Stimulated activated CD4-positive, alpha-beta T cell treated with anti-CD3 and anti-CD28 coated beads, TNF-alpha, amount 100 ng/mL, for 48 hours (primary cell): ENCODE results near the gene PXYLP1.

Source experiments
- DNase-seq, 3 donors: peaks; one replicate each; pipeline ENCODE4 v3.0.0-alpha.2; 2020; ENCODE audit warnings: low read depth in 3 of 3

PXYLP1 gene

DNA sequence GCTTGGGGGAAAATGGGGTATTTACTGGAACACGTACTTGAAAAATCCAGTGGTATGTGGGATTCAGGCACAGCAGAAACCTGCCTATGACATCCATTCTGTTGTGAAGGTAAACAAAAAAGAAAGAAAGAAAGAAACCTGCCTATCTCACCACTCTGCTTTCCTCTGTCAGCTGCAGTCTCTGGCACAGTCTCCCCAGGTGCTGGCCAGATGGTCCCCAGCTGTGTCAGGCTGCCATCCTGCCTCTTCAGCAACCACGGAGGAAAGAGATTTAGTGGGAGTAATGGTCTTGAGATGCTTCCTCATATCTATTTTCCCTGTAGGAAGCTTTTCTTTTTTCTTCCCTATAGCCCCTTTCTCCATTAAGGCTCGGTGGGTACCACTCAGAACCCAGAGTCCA lies 2.5 kb upstream of the PXYLP1 start:
- DNase-seq = no peak

DNA sequence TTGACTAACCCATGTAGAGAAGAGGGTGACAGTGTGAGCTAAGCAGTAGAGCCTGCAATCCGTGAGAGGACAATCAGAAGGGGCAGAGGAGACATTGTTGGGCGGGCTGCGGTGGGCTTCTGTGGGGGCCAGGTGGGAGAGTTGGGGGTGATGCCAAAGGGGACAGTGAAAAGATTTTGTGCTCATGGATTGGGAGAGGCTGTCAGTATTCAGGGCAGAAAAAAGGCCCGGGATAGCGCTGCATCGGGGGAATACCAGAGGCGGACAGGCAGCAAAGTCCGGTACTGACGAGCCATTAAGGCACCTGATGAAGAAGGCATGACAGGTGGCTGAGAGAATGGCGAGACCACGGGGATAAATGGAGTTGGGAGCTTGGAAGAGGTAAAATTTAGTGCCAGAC lies 1.3 kb upstream of the PXYLP1 start:
- DNase-seq = no peak

DNA sequence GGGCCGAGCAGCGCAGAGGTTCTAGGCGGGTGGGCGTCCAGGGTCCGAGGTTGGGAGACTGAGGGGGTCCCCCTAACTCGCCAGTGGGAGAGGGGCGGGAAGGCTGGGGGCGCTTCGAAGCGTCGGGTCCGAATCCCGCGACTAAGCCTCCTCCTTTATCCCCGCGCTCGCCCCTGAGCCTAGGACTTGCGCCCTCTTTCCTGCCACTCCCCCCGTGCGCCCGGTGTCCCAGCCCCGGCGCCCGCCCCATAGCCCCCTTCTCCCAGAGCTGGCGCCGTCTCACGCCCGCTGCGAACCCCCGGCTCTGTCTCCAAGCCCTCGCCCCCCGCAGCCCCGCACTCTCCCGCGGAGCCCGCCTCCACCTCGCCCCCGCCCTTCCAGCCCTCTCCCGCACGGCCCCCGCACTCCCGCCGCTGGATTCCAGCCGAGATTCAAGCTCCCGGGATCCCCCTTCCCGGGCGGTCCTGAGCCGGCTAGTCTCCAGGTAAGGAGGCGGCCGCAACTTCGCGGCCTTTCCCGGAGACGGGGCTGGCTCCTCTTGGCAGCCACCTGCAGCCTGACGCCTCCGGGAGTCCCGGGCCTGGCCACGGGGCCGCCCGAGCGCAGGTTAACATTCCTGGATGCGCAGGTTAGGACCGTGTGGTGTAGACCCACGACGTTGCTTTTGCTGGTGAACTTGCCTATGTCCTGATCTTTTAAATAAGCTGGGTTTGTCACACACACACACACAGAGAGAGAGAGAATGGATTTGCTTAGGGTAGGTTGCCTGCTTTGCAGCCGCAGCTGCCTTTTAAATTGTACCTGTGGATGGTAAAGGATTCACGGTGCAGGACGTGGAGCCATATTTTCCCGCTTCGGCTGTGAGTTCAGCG lies 563 bp downstream of the PXYLP1 start:
- DNase-seq = no peak

DNA sequence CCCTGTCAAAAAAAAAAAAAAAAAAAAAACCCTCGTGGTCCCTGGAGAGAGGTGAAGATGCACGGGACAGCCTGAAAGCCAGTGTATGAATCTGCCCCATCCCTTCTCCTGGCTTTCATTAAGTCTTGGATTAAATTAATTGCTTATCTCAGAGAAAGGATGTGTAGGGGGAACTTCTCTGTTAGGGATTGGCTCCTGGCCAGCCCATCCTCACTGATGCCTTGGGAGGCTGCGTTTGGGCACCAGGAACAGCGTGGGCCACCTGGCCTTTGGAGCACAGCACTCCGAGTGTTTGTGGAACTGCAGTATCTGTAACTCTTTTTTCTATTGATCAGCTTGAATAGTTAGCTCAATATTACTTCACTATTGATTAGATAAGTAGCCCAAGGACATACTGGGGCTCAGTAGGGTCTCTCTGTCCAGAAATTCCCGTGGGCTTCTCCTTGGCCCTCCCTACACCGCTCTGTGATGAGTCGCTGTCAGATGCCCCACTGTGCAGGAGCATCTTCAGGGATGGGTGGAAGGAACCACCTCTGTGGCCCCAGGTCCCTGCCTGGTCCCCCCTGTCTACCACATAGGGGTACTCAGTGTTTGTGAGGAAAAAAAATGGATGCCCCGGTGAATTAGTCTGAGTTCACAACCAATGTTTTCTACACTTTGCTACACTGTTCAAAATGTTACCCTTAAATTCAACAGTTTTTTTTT lies 2.0 kb downstream of the PXYLP1 start:
- no peak for DNase-seq

DNA sequence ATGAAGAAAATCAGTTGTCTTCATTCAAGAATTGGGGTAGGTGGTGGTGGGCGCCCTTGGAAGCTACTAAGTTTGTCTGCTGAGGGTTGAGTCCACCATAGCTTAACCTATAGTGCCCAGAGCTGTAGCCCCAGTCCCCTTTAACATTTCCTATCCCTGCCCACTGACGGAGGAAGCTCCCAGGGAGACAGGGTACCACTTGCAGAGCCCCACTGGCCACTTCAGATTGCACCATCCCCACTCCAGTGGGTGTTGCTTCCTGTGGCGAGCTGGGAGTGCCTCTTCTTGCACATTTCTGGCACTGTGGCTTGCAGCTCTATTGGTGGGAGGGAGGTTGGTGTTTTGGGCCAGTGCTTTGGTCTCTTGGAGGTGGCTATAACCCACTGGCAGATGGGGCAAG lies 2.7 kb downstream of the PXYLP1 start:
- DNase-seq = no peak

DNA sequence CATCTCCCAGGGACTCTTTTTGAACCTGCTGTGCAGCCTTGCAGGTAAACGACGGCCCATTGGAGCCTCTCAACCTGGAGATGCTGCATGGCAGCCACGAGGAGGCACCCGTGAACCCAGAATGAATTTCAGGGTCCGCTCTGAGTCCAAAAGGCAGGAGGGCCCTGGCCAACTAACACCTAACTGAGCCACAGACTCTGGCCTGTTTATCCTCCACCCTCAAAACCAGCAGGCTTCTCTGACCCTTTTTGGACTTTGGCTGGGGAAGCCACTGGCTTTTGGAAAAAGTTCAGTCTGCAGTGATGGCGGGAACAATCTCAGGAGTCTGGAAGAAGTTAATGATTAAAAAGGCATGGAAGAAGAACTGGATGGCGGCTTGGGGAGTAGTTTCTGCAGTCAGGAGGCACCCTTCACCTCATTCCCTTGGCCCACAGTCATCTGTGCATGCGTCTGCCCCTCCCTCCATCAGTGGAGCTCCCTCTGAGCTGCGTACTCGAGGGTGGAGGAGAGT lies 4.1 kb downstream of the PXYLP1 start:
- DNase-seq = no peak

DNA sequence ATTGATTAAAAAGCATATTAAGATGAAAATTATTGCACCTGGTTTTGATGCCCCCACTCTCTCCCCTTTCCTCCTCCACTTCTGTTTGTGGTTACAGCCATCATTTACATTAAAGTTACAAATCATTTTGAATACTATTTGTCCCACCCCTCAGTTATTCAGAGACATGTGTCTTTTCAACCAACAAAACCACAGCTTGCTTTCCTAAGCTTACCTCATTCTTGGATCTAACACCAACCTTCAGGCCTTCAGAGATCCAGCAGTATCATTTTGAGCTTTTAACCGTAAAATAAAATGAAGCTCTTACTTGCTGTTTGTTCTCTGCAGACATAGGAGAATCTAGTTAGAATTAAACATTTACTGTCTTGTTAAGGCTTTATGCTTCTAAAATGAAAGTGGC lies 4.7 kb downstream of the PXYLP1 start:
- no peak for DNase-seq

DNA sequence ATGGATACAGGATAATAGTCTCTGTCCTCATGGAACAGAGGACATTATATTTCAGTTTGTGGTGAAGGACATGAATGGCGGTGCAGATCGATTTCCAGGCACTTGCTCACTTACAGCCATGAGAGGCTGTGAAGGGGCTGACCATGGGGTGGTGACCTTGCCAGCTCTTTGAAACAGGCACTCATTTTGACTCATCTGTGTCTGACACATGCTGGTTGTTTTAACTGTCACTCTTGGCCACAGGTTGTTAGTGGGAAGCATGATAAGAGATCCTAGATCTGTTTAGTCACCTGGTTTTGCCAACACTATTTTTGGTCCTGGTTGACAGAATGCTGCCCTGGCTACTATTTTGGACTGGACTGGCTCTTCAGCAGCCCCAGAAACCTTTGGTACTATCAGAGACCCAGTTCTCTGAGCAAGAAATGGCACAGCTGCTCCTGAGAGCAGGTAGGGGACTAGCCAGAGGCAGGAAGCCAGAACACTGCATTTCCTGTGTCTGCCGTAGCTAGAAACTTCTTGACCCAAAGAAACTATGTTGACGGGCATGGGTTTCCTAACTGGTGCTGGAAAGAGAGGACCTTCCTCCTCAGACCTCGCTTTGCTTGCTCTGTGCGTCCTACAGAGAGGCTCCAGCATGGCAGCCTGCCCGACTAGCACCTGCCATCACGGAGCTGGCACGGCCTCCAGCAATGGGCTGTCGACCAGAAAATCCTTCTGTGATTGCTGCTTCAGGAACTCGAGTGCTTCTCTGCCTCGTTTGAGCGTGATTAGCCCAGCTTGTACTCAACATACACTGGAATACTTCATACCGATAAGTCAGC lies 6.3 kb downstream of the PXYLP1 start:
- no peak for DNase-seq

DNA sequence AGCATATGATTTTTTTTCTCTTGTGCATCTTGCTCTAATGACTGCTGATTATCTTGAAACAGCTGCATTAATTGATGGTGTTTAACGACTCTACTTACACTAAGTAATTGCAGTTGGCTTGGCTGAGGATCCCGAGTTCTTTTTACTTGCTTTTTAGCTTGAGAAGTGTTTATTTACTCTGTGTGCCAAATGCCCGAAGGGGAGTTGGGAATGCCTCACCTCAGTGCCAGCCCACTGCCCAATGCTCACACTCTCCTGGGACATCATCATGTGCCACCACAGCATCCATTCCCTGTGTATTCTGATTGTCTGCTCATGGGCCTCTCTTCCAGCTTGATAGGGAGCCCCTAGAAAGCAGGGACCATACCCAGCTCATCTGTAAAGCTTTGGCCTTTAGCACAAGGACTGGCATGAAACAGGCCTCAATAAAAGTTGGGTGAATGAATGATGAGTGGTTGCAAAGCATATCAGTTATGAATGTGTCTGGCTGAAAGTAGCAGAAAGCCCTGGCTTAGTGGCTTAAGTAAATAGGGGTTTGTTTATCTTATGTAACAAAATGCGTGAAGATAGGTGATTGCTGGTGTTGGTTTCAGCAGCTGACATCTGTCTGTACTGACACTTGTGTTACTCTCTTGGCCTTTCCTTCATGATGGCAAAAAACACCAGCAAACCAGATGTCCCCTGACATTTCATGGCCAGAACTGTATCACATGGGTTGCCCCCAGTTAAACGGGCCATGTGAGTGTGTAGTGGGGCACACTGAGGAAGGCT lies 8.1 kb downstream of the PXYLP1 start:
- DNase-seq = no peak

DNA sequence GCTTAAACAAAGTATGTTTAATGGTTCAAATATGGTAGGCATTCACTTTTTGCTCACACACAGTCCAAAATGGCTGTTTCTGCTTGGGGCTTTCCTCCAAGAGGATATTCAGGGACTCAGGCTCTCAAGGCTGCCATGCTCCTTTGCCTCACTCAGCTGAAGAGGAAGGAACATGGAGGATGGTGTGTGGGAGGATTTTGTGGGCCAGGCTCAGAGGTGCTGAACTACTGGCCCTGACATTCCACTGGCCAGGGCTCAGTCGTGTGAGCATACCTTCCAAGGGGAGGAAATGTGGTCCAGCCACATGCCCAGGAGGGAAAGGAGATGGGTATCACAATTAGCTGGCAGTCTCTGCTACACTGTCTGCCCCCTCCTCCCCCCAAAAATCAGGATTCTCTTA lies 8.7 kb downstream of the PXYLP1 start:
- DNase-seq = no peak

DNA sequence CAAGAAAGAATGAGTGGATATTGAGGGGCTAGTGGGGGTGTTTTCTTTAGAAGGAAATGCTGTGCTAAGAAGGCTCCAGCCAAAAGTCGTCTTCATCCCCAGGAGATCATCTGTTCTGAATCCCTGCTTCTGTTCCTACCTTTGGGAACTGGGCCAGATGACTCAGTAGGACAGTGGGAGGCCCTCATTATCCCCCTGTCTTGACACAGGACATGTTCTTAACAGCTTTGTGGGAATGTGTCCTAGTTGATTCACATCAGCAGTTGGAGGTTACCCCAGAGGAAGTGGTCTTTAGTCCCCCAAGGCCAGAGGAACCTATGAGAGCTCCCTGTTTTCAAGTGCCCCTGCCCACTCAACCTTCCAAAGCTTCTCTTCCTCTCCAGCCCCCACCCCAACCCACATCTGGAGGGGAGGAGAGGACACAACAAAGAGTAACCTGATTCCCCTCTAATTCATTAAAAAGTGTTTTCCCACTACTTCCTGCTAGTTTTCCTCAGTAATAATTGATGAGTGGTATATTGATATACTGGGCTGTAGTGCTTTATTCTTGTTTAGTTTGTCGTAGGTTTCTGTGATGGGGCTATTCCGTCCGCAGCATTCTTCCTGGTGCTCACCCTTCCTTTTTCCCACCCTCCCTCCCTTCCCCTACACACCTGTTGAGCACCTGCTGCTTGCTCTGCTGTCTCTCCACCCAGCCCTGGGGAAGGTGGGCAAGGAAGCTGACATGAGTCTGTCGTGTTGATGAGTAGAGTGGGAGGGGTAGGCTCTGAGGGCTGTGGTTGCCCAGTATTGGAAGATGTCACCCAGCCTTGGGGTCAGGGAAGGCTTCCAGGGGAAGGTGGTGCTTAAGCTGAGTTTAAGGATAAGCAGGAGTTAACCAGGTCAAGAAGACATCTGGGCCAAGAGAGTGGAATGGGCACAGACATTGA lies 9.3 kb downstream of the PXYLP1 start:
- no peak for DNase-seq

DNA sequence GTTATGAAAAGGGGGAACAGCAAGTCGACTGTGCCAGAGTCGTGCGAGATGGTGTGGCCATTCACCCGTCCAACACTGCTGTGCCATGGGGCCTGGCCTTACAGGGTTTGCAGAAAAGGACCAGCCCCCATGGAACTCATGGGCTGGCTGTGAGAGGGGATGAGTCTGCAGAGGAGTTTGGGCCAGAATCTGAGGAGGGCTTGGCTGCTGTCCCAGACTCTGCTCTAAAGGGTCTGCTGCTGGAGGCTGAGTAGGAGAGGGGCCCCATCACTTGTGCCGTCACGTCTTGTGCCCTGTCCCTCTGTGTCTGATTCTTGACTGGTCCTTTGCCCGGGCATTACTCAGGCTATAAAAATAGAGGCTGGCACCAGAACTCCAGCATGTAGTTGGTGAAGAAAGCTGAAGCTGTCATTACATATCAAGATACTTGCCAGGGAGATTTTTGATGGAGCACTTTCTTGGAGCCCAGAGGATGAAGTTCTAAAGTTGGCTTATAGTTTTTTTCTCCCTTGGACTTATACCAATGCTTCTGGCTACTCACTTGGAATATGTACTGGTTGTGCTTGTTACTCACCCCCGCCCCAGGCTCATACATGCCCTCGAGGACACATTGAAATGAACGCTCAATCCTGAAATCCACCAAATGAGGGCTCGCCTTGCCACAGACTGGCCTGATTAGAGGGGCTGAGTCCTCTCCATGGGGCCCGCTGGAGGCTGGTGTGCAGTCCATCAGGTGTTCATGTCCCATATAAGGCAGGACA lies 10.2 kb downstream of the PXYLP1 start:
- no peak for DNase-seq

DNA sequence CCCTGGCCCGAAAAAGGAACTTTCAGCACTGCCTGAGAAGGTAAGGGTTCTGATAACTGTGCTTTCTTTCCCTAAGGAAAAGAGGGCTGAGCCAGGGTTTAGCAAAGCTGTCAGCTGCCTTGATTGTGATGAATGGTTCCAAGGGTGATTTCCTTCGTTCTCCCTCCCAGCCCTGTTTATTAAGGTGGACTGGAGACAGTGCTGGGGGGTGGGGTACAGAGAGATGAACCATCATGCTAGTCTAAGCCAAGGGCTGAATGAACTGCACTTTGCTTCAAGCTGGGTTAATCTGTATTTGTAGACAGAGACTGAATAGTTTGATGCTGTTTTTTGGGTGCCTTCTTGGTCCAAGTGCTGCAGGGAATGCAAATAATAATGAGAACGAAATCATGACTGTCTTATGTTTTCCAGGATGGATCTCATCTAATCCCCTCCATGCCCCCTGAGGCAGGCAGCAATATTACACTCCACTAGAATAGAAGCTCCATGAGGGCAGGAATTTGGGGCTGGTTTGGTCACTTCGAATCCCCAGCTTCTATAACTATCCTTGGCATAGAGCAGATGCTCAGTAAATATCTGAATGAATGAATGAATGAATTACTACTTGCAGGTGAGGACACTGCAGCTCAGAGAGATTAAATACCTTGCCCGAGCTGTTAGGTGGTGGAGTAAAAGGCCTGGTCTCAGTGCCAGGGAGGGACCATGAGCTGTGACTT lies 10.9 kb downstream of the PXYLP1 start:
- DNase-seq = no peak

DNA sequence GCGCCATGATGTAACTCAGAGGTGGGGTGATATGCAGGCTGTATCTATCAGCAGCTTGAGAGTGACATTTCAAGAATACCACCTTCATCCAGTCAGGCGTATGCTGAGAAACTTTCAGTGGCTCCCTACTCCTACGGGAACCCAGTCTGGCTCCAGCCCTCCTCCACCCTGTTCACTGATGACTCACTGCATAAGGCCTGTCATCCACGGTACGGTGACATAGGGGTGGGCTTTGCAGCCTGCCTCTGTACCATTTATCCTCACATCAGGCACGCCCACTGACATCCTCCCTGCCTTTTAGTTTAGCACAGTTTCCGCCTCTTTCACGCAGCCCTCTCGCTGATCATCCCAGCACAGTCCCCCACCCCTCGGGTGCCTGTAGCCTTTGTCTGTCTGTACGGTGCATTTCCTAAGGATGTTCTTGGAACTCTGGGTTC lies 11.7 kb downstream of the PXYLP1 start:
- DNase-seq = peak in 2 of 3 donors; percentile 57 to 62

DNA sequence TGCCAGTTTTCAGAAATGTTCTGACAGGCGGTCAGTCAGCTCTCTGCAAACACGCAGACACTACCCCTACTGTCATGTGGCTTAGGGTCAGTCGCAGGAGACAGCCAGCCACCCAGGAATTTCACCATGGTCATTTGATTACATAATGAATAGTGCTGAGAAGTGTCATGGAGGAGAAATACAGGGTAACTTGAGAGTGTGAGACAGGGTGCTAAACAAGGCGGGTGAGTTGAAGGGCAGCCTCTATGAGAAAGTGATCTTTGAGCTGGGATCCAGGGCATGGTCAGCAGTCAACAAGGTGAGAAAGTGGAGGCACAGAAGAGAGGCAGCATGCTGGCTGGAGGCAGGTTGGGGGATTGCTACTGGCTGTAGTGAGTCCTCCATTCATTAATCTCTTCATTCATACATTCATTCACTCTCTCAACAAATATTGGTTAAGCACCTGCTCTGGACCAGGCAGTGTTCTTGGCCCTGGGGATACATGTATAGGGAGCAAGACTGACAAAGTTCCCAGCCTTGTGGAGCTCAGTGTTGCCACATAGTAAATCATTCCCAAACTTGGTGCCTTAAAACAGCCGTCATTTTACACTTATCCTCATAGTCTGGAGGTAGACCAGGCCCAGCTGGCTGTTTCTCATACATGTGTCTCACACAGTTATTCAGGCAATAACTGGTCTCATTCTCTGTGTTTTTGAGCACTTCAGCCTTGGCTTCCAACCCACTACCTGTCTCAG lies 14.8 kb downstream of the PXYLP1 start:
- no peak for DNase-seq

DNA sequence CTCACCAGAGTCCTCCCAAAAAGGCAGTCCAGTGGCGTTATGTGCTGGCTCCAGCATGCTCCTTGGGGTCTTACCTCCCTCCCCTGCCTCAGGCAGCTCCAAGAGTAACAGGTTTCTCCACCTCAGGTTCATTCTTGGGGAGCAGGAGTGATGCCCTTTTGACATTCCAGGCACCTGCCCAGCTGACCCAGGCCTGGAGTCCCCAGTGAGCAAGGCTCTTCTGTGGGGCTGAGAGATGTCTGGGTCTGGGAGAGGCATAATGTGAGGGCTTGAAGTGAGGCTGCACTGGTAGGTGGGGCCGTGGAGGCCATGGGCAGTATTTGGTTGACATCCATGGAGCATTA lies 15.3 kb downstream of the PXYLP1 start:
- DNase-seq = no peak

DNA sequence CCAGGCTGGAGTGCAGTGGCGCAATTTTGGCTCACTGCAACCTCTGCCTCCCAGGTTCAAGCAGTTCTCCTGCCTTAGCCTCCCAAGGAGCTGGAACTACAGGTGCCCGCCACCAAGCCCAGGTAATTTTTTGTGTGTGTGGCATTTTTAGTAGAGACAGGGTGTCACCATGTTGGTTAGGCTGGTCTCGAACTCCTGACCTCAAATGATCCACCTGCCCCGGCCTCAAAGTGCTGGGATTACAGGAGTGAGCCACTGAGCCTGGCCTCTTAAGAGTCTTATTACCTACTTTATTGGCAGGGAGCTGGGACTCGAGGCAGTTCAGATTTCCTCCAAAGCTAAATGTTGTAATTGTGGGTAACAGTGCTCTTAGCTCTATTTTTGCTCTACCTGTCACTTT lies 16.4 kb downstream of the PXYLP1 start:
- DNase-seq = no peak

DNA sequence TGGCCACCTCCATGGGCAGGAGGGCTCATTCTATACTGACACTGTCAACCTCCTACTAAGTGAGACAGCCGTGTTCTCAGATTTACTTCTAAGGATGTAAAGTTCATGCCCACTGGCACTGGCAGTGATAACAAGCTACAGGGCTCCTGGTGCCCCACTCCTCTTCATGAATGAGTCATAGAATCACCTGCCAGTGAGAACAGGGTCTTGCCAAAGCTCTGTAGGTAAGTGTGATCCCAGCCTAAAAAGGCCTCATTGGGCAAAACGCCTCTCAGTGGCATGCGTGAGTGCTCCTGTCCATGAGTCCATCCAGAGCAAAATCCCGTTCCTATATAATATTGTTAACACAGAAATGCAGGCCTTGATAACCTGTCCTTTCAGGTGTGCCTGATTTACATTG lies 17.4 kb downstream of the PXYLP1 start:
- no peak for DNase-seq
